ENCODE data around the gene WDR83.

The WDR83 gene

GRCh38 chr19:12720296-12720695 is 53.7 kb downstream of the WDR83 start:
- DNase-seq: no peak

- no peak for DNase-seq
Measured at GRCh38 chr19:12720851-12721655, 54.4 kb downstream of the WDR83 start.

GRCh38 chr19:12721656-12722565 is 55.3 kb downstream of the WDR83 start:
- DNase-seq: peak; percentile 48

GRCh38 chr19:12722566-12723380 is 56.2 kb downstream of the WDR83 start:
- peak; percentile 99 for DNase-seq

- DNase-seq: no peak
Measured at GRCh38 chr19:12723381-12723640, 56.7 kb downstream of the WDR83 start.

GRCh38 chr19:12723641-12724426 is 57.2 kb downstream of the WDR83 start, which contains the start of gene TNPO2:
Gene TNPO2 (minus strand): TSS chr19:12723932. CDS start chr19:12720977, 2,955 bp downstream.
- DNase-seq: peak; percentile 60
